Measurements from ENCODE around the gene TGFA. TPM values are rescaled to one million over a fixed set of nuclear protein-coding genes. Genes with fewer than 3 reads are reported as not detected.
"Not testable (repeated sequence)": the region's sequence is repeated elsewhere in the genome, so short reads cannot be mapped to it uniquely, and the experiment has no call there.

Gene TGFA
- polyA plus RNA-seq, 4 donors = 18.4 to 21.1 (median 19.4) TPM

DNA sequence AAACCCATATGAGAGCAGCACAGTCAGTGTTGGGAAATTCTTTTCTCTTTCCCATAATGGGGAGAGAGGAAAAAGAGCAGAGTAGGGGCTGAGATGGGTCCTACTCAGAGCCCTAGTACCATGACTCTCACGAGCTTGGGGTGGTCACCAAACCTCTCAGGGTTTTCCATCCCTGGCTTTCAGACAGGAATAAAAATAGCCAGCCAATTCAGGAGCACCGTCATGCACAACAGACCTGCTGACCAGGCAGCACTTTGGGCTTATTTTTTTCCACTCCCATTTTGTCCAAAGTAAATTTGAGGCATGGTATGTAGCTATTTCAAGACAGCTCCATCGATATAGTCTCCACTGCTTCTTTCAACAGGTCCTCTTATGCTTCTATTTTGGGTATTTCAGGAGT, 86.4 kb downstream of the TGFA start:
- no peak for DNase-seq (ENCODE audit: low read depth in 4 of 4, low spot score in 3 of 4)

DNA sequence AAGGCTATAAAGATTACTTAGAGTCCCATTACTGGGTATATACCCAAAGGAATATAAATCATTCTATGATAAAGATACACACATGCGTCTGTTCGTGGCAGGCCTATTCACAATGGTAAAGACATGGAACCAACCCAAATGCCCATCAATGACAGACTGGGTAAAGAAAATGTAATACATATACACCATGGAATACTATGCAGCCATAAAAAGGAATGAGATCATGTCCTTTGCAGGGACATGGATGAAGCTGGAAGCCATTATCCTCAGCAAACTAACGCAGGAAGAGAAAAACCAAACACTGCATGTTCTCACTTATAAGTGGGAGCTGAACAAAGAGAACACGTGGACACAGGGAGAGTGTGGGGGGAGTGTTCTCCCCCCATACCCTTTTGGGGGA, 87.0 kb downstream of the TGFA start:
- DNase-seq (ENCODE audit: low read depth in 4 of 4, low spot score in 3 of 4) = not testable (repeated sequence)

DNA sequence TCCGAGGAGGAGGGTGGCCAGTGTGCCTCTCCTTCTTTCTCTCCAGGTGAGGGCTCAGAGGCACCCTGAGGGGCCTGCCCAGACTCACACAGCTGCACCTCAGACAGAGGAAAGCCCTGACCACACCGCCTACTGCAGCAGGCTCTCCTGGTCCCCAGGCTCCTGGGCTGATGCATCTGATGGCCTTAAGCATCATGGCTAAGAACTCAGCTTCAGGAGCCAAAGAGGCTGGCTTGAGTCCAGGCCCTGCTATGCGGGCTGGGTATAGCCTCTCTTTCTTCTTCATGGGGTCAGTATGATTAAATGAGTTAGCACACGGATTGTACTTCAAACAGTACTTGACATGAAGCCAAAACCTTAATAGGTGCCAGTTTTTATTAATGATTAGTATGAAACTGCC, 89.6 kb downstream of the TGFA start:
- DNase-seq (ENCODE audit: low read depth in 4 of 4, low spot score in 3 of 4) = no peak

DNA sequence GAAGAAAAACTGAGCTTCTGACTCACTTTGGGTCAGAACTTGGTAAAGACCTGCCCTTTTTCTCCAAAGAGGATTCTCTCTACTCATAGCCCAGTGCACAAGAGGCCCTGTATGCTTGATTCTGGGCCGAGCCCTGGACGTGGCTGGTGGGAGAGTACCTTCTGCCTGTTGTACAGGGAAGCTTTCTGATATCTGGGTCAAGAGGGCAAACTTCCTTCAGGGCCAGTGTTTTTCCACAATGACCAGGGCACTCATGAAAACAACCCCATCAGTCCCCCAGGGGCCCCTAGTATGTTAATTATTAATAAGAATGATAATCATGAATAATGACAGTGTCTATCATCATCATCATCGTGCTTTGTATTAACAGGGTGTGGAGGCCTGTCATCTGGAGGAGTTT, 90.0 kb downstream of the TGFA start:
- no peak for DNase-seq (ENCODE audit: low read depth in 4 of 4, low spot score in 3 of 4)

DNA sequence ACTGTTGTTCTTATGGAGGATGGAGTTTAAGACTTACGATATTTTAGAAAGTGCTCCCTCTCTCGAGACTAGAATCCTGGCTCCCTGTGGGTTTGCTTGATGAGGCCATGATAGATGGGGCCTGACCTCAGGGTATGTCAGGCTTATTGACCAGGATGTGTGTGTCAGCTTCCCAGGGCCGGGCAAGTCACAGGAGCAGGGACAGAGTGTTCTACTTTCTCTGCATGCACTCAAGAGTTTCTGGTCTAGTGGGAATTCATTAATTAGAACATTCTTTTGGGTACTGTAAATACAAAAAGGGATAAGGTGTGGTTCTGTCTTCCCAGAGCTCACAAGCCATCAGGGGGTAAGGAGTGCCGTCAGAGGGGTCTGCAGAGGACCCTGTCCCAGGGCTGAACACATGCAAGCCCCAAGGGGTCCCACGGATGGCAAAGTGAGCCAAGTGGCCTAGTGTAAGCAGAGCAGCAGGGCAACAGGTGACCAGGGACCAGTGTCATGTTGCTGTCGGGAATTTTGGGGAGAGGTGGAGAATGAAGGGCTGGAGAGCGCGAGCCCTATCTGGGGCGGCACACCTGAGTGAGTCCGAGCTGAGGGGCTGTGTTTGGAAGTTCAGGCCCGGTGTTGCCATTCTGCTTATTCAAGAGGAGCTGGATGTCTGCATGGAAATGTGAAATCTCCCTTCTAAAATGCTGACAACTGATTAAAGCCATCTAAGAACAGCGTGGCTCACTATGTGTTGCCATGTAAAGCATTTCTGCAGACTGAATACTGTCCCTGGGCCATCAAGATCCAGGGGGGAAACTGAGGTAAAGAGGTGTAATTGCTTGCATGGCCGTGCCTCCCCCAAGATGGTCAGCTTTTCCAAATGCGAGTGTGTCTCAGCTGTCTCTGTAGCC, 91.4 kb downstream of the TGFA start:
- no peak for DNase-seq (ENCODE audit: low read depth in 4 of 4, low spot score in 3 of 4)

DNA sequence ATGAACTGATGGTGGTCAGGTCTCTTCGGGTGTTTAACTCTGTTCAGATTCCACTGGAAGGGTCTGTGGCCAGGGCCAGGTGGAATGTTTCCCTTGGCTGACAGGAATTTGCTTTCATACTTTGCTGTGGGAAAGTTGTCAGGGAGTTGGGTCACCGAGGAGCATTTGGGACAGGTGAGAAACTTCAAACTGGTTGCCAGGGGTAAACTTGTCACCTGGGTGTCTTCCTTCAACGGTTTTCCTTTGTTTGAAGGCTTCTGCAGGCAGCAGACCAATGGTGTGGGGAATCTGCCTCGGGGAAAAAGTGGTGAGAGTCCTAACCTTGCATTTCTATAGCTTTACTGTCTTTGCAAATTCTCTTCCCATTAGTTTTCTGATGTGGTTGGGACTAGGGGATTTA, 92.2 kb downstream of the TGFA start:
- no peak for DNase-seq (ENCODE audit: low read depth in 4 of 4, low spot score in 3 of 4)

DNA sequence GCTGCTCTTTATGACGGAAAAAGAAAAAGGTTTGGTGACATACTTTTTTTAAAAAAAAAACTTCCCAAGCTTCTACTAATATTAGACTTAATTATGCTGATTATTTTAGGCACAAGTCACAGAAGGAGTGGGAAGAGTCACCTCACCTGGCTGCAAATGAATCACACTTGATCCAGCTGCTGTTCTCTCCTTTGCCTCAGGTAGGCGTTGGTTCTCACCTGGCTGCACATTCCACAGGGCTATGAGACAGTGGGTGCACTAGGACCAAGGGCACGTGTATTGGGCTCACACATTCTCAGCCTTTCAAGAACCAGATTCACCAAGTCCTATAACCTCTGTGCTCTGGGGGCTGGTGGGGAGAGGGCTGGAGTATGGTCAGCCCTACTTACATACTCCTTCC, 93.3 kb downstream of the TGFA start:
- no peak for DNase-seq (ENCODE audit: low read depth in 4 of 4, low spot score in 3 of 4)

DNA sequence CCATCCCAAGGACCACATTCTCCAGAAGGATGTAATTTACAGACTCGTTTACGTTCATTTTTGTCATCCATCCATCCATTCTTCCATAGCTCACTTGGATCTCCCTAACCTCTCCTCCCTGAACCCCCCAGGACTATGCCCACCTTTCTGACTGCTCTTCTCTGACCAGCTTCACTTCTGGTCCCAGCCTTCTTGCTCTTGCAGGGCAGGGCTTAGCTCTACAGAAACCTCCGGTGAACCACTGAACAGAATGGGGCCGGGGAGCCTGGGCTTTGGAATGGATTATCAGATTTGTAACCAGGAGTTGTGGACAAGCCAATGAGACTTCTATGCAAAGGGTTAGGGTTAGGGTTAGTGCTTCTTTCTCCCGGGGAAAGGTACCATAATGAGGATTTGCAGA, 95.0 kb downstream of the TGFA start:
- DNase-seq (ENCODE audit: low read depth in 4 of 4, low spot score in 3 of 4) = no peak

DNA sequence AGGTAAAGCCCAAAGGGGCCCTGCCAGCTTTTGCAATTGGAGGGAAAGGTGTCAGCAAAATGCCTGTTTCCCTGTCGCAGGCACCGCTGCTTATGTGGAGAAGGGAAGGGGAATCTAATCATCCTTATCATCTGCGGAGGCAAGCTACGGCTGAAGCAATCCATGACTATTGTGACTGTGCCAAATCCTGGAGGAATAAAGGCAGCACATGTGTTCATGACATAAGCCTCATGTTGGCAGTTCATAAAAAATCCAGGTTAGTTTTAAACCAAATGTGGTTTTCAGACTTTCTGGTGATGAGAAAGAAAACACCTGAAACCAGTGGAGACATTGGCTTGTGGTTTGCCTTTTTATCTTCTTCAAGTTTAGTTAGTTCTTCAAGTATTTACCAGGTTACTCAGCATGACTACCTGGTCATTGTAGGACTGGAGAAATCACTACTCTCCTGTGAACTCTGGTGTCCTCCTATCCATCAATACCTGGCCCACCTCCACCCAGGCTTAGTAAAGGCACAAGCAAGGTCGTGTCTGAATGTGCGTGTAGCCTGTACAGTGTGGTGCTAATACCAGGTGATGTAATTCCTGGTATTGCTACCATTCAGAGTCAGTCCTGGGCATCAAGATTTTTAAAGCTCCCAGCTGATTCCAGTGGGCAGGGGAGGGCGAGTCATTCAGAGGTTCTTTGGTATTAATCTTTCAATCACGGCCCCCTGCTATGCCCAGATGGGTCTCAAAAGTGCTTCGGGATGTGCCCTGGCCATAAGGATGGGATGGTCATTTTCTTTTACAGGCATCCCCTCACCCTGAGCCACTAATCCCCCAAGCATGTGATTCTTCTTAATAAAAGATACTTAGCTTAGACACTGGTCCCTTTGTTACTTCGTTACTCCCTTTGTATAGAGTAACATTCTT, 96.8 kb downstream of the TGFA start:
- no peak for DNase-seq (ENCODE audit: low read depth in 4 of 4, low spot score in 3 of 4)

DNA sequence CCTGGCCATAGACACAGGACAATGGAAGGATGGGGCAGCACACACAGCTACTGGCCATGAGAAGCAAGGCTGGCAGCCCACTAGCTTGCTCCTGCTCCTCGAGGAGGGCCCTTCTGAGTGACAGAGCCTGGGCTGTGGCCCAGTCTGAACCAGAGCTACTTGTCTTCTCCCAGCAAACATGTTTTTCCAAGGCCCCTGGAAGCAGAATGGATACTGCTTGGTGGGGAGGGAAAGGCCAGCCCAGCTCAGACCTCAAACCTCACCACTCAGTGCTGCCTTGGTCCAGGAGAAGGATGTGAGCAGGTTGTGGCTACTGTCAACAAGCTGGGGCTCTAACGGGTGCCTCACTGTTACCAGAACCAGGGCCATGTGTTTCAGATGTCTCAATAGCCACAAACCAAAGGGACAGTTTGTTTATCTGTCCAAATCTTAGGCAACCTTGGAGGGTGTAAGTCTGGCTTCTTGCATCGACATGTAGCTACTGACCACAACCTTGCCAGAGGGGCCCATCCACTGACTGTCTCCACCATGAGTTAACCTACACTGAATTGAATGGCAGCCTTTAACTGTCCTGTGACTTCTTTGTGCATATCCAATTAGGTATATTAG, 98.6 kb downstream of the TGFA start:
- DNase-seq (ENCODE audit: low read depth in 4 of 4, low spot score in 3 of 4) = no peak

DNA sequence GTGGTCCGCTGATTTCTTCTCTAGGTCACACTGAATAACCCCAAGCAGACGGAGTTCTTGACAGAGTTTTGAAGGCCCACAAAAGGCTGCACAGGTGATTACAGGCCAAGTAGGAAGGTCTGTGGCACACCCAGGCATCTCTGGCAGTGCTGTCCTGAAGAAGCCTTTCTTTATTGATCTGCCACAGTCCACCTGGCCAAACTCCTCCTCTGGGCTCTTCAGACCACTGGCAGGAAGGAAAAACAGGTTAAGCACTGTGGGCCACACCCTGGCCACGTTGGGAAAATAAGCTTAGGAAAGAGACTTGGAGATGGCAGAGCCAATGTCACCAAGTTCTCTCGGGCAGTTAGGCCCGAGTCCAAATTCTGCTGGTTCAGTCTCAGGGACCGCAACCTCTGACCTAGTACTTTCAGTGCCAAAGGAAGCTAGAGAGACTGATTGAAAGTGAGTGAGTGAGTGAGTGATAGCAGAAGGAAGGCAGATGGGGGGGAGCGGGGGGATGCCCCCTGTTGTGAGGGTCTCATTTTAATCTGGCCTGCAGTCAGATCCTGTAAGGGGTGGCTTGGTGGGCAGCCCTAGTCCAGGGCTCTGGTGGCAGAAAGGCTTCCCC, 102.9 kb downstream of the TGFA start:
- DNase-seq (ENCODE audit: low read depth in 4 of 4, low spot score in 3 of 4) = no peak

DNA sequence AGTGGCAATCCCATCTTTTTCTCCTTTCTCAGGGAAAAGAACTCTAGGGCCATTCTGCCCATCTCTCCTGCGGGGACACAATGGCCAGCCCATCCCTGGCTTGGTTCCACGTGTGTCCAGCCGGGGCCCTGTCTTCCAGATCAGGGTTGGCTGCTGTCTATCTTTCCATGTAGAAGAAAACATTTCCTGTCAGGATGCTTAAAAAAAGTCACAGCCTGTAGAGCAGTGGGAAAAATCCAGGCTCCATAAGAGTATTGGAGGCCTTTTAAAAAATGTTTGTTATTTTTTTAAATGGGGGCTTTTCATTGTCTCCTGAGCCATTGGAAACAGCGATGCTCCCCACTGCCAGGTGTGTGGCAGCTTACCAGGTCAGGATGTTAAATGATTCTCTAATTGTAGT, 105.6 kb downstream of the TGFA start:
- DNase-seq (ENCODE audit: low read depth in 4 of 4, low spot score in 3 of 4) = no peak

DNA sequence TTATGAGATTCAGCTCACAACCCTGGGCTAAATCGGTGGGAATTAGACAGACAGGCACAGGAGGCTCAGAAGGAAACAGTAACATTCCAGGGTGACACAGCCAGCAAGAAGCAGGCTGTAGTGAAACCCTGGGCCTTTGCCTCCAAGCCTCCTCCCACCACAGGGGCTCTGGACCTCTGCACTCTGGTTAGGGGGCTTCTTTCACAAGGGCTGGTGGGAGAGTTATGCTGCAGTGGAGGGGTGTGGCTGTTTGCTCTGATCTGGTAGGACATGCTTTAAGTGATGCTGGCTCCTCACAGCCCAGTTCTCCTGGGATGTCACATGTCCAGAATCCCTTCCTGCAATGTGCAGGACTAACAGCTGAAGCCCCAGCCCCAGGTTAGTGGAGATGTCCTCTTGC, 109.9 kb downstream of the TGFA start:
- DNase-seq (ENCODE audit: low read depth in 4 of 4, low spot score in 3 of 4) = no peak

DNA sequence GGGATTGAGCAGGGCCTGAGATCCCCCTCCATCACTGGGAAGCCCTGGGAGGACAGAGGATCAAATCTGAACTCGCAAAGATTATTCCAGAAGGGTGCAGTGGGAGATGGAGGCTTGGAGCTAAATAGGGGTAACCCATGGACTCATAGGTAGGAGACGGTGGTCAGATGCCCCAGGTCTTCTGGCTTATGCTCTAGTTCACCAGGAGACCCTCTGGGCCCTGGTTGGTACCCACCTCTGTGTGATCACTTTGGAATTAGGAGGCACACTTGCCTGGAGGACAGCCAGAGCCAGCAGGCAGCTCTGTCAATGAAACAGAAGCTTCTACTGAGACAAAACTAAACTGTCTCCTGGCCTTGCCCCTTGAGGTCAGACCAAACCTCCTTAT, 110.6 kb downstream of the TGFA start:
- no peak for DNase-seq (ENCODE audit: low read depth in 4 of 4, low spot score in 3 of 4)

DNA sequence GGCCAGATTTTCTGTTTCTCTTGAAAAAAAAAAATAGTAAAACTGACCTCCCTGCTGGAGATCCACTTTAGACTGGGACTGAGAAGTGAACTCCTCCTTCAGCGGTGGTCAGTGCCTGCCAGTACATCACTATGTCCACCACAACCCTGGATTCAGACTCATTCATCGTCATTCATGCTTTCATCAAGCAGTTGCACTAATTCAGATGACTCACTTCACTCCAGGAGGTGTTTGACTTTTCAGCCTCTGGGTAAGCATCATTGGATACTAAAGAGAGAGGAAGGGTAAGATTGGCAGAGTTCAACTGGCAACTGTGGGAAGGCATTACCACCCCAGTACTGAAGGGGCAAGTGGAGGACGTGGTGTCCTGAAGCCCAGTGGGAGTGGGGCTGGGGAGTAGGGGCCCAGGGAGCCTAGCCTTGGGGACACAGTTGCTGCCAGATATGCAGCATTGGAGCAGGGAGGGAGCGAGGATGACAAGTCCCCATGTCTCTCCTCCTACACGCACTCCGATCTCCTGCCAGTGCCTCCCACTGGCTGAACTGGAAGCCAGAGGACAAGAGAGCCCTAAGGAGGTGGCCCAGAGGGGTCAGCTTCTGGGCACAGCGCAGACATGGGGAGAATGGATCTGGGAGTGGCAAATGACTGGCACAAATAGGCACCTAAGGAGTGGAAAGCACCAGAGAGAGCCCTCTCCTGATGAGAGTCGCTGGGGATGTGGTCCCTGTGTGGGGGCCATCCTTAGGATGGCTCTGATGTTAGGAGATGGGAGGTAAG, 111.1 kb downstream of the TGFA start:
- DNase-seq (ENCODE audit: low read depth in 4 of 4, low spot score in 3 of 4) = no peak

DNA sequence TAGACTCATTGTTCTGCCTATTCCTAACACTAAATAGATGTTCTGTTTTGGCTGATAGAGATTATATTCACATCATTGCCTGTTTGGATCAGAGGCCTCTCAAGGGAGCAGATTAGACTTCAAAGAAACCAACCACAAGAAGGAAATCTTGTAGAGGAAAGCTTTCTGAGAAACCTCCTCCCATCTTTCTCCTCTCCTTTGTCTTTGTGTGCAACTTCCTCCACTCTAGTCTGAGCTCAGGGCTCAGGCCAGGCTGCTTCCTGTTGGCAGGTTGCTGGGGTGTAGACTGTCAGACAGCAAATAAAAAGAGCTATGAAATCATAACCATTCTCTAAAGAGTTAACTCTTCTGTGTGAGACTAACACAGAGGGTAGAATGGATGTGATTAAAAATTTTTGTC, 113.0 kb downstream of the TGFA start:
- DNase-seq (ENCODE audit: low read depth in 4 of 4, low spot score in 3 of 4) = no peak

DNA sequence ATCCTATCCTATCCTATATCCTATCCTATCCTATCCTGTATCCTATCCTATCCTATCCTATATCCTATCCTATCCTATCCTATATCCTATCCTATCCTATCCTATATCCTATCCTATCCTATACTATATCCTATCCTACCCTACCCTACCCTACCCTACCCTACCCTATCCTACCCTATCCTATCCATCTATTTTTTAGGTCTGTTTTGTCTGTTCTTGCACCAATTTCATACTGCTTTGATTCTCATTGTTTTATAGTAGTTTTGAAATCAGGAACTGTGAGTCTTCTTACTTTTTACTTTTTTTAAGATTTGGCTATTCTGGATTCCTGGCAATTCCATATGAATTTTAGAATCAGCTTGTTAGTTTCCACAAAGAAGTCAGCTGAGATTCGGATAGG, 118.5 kb downstream of the TGFA start:
- DNase-seq (ENCODE audit: low read depth in 4 of 4, low spot score in 3 of 4) = no peak

DNA sequence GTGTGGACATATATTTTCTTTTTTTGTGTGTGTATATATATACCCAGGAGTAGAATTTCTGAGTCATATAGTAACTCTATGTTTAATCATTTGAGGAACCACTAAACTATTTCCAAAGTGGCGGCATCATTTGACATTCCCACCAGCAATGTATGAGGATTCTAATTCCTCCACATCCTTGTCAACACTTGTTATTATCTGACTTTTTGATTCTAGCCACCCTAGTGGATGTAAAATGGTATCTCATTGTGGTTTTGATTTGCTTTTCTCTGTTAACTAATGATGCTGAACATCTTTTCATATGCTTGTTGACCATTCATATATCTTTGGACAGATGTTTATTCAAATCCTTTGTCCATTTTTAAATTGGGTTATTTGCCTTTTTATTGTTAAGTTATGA, 120.3 kb downstream of the TGFA start:
- no peak for DNase-seq (ENCODE audit: low read depth in 4 of 4, low spot score in 3 of 4)

DNA sequence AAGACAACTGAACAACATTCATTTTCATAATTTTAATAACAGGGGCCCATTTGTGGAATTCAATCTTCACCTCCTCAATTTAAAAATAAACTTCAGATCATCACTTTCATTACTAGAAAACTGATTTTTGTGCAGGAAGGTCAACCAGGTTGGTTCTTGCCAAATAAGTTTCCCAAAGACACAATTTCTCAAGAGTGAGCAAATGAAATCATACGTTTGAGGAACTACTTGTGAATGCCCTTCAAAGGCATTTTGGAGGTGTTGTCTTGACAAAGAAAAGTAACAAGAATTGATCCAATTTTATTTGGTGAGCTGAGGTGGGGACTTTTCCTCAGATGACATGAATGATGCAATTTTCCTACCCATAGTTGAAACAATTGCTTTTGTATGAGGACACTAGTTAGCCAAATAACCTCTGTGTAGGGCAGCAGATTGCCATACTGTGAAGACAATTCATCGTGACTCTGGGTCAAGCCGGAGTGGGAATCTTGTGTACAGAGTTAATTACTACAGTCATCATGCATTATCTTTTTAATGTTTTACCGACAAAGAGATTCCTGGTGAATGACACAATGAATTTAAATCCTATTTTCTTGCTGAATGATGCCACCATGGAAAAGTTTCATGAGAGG, 121.8 kb downstream of the TGFA start:
- DNase-seq (ENCODE audit: low read depth in 4 of 4, low spot score in 3 of 4) = no peak

DNA sequence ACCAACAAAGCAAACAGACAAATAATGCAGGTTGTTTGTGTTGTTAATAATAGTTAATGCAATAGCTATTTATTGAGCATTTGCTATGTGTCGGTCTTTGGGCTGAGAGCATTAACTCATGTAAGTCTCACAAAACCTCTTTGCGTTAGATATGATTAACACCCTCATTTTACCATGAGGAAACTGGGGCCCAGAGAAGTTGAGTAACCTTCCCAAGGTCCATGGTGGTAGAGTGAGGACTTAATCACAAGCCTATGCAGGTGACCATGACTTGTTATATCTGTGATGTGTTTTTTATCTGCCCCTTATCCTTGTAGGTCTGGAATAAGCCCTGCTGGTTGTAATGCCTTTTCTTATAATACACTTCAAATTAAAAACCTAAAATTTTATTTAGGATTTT, 127.3 kb downstream of the TGFA start:
- DNase-seq (ENCODE audit: low read depth in 4 of 4, low spot score in 3 of 4) = no peak
